Activated naive CD8-positive, alpha-beta T cell treated with anti-CD3 and anti-CD28 coated beads, Interleukin-2, amount 10 ng/mL, durations not matched to agents 7 days and 5 days (primary cell): ENCODE data around the gene GPR161. TPM values are rescaled to one million over a fixed set of nuclear protein-coding genes. Genes with fewer than 3 reads are reported as not detected.

Experiments used
- ATAC-seq: fragments of 150-1000 bp; cut with Tn5 transposase; one replicate; pipeline ENCODE4 v1.10.0; 2021; ENCODE audit warnings: low read depth, moderate library complexity
- POLR2A ChIA-PET: fragments of 350-600 bp; sonication (Branson Sonifier 250); formaldehyde crosslinking; loops from one replicate; lab custom pipeline; 2021; ENCODE audit warnings: antibody characterized with exemption; lab: Charles Lee
- DNase-seq: peaks from one replicate; pipeline ENCODE4 v3.0.0; 2021
- H3K27ac Mint-ChIP-seq: one replicate; pipeline ENCODE4 v1.8.0; 2022; ENCODE audit warnings: mild to moderate bottlenecking, mixed read lengths
- H3K27me3 Mint-ChIP-seq: one replicate; pipeline ENCODE4 v1.8.0; 2022; ENCODE audit warnings: mild to moderate bottlenecking, moderate library complexity, mixed read lengths
- H3K36me3 Mint-ChIP-seq: one replicate; pipeline ENCODE4 v1.8.0; 2021; ENCODE audit warnings: mild to moderate bottlenecking, mixed read lengths
- H3K4me1 Mint-ChIP-seq: one replicate; pipeline ENCODE4 v1.8.0; 2021; ENCODE audit warnings: mixed read lengths
- H3K4me3 Mint-ChIP-seq: one replicate; pipeline ENCODE4 v1.8.0; 2022; ENCODE audit warnings: mild to moderate bottlenecking, moderate library complexity, mixed read lengths
- H3K9me3 Mint-ChIP-seq: one replicate; pipeline ENCODE4 v1.8.0; 2021; ENCODE audit warnings: mixed read lengths
- total RNA-seq, 2 experiments: library from RNA; stranded (reverse); gene quantifications; one replicate each; pipeline ENCODE4 v1.2.3, GENCODE V29; 2021

Gene GPR161
- total RNA-seq, 2 experiments from 2014 or later = 0.20 TPM; not detected in 1

GRCh38 chr1:168112673-168113305 lies 23.9 kb downstream of the GPR161 start:
- no peak for ATAC-seq
- no peak overlapping the region for H3K27ac Mint-ChIP-seq
- no peaks in the 10 kb centered on the region for H3K4me1 Mint-ChIP-seq
- no peak for DNase-seq
- no peaks in the 10 kb centered on the region for H3K9me3 Mint-ChIP-seq
- H3K27me3 Mint-ChIP-seq = peaks cover 8% of the 10 kb centered on the region
- POLR2A ChIA-PET = no interaction called here
- H3K36me3 Mint-ChIP-seq = no peaks in the 10 kb centered on the region
- H3K4me3 Mint-ChIP-seq = no peak overlapping the region

- Mint-ChIP-seq H3K27me3 (peaks cover 4% of the 10 kb centered on the region), H3K27ac (no peak overlapping the region), H3K4me1 (no peaks in the 10 kb centered on the region), H3K9me3 (no peaks in the 10 kb centered on the region), H3K36me3 (no peaks in the 10 kb centered on the region), H3K4me3 (no peak overlapping the region)
- ATAC-seq (no peak), DNase-seq (no peak)
- POLR2A ChIA-PET = interaction anchor here (0.6 kb wide), 1 partner anchor 26 kb away, joined by 3 read pairs; no protein-coding TSS in a partner anchor
Measured at GRCh38 chr1:168110896-168111545, 25.7 kb downstream of the GPR161 start.

DNA sequence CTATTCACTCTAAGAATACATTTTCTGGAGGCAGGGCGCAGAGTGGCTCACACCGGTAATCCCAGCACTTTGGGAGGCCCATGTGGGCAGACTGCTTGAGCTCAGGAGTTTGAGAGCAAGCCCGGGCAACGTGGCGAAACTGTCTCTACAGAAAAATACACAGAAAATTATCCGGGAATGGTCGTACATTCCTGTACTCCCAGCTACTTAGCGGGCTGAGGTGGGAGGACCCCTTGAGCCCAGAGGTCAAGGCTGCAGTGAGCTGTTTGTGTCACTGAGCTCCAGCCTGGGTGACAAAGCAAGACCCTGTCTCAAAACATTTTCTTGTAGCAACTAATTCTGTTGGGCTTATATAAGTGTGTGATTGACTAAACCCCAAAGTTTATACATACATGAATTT lies 30.5 kb downstream of the GPR161 start:
- Mint-ChIP-seq H3K4me1 (no peaks in the 10 kb centered on the region), H3K36me3 (no peaks in the 10 kb centered on the region), H3K9me3 (no peaks in the 10 kb centered on the region), H3K27ac (no peak overlapping the region), H3K4me3 (no peak overlapping the region), H3K27me3 (peaks cover 4% of the 10 kb centered on the region)
- ATAC-seq (no peak), DNase-seq (no peak)
- POLR2A ChIA-PET = no interaction called here

GRCh38 chr1:168105846-168106245 lies 30.9 kb downstream of the GPR161 start:
- H3K9me3 Mint-ChIP-seq = no peaks in the 10 kb centered on the region
- H3K27me3 Mint-ChIP-seq = peaks cover 4% of the 10 kb centered on the region
- H3K4me3 Mint-ChIP-seq = no peak overlapping the region
- DNase-seq (no peak), ATAC-seq (no peak)
- H3K36me3 Mint-ChIP-seq = no peaks in the 10 kb centered on the region
- no peaks in the 10 kb centered on the region for H3K4me1 Mint-ChIP-seq
- POLR2A ChIA-PET = no interaction called here
- H3K27ac Mint-ChIP-seq = no peak overlapping the region

DNA sequence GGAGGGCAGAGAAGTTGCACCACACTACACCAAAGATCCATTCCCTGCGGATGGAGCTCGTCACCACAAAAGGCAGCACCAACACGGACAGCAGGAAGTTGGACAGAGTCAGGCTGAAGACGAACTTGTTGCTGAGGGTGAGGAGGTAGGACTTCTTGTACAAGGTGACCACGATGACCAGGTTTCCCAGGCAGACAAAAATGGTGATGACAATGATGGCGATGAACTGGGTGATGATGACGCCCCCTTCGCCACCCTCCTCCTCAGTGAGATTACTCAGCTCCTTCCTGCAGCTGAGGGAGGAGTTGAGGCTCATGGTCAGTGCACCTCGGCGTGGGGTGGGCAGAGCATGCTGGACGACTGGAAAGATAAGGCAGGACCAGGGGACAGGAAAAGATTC lies 32.2 kb downstream of the GPR161 start:
- no peaks in the 10 kb centered on the region for H3K9me3 Mint-ChIP-seq
- H3K27ac Mint-ChIP-seq = no peak overlapping the region
- no peaks in the 10 kb centered on the region for H3K36me3 Mint-ChIP-seq
- H3K27me3 Mint-ChIP-seq = peaks cover 4% of the 10 kb centered on the region
- ATAC-seq (no peak), DNase-seq (no peak)
- no peaks in the 10 kb centered on the region for H3K4me1 Mint-ChIP-seq
- no peak overlapping the region for H3K4me3 Mint-ChIP-seq
- POLR2A ChIA-PET = no interaction called here

- H3K4me1 Mint-ChIP-seq = no peaks in the 10 kb centered on the region
- no peaks in the 10 kb centered on the region for H3K27me3 Mint-ChIP-seq
- H3K36me3 Mint-ChIP-seq = no peaks in the 10 kb centered on the region
- no peak for ATAC-seq
- H3K9me3 Mint-ChIP-seq = no peaks in the 10 kb centered on the region
- H3K4me3 Mint-ChIP-seq = no peak overlapping the region
- POLR2A ChIA-PET = interaction anchor here (0.8 kb wide), 1 partner anchor 137 kb away, joined by 4 read pairs; no protein-coding TSS in a partner anchor
- no peak for DNase-seq
- H3K27ac Mint-ChIP-seq = no peak overlapping the region
Measured at GRCh38 chr1:168102487-168102886, 34.2 kb downstream of the GPR161 start.

- no peak for ATAC-seq
- H3K27me3 Mint-ChIP-seq = no peaks in the 10 kb centered on the region
- POLR2A ChIA-PET = no interaction called here
Measured at GRCh38 chr1:168101336-168101735, 35.4 kb downstream of the GPR161 start.

GRCh38 chr1:168100315-168101002 lies 36.3 kb downstream of the GPR161 start:
- Mint-ChIP-seq H3K27ac (no peak overlapping the region), H3K36me3 (no peaks in the 10 kb centered on the region), H3K27me3 (no peaks in the 10 kb centered on the region), H3K4me3 (no peak overlapping the region), H3K4me1 (no peaks in the 10 kb centered on the region), H3K9me3 (no peaks in the 10 kb centered on the region)
- POLR2A ChIA-PET = no interaction called here
- DNase-seq (no peak), ATAC-seq (no peak)

More at GRCh38 chr1:168101336-168101735, 35.4 kb downstream of the GPR161 start:
- no peak overlapping the region for H3K4me3 Mint-ChIP-seq
- DNase-seq = no peak
- no peaks in the 10 kb centered on the region for H3K9me3 Mint-ChIP-seq
- no peak overlapping the region for H3K27ac Mint-ChIP-seq
- no peaks in the 10 kb centered on the region for H3K4me1 Mint-ChIP-seq
- no peaks in the 10 kb centered on the region for H3K36me3 Mint-ChIP-seq

DNA sequence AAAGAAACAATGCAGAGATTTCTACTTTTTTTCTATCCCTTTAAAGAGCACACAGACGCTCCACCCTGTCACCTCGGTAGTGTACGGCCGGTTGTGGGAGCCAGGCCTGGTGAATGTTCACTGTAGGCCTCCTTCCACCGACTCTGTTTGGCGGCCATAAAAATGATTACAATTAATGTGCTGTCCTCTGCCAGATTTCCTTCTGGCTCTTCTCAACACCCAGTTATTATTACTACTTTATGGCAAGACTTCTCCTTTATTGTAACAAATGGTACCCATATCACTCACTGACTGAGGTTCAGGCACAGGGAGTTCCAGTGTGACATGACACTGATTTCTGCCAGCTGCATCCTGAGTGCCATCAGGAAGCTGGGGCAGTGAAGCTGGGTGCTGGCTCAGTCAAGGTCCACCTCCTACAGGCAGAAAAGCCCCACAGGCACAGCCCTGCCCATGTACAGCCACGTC lies 37.4 kb downstream of the GPR161 start:
- no peaks in the 10 kb centered on the region for H3K9me3 Mint-ChIP-seq
- H3K27me3 Mint-ChIP-seq = no peaks in the 10 kb centered on the region
- no peak overlapping the region for H3K27ac Mint-ChIP-seq
- POLR2A ChIA-PET = no interaction called here
- DNase-seq (no peak), ATAC-seq (no peak)
- H3K4me3 Mint-ChIP-seq = no peak overlapping the region
- no peaks in the 10 kb centered on the region for H3K4me1 Mint-ChIP-seq
- no peaks in the 10 kb centered on the region for H3K36me3 Mint-ChIP-seq

- DNase-seq (no peak), ATAC-seq (no peak)
- no peaks in the 10 kb centered on the region for H3K36me3 Mint-ChIP-seq
- peaks cover 2% of the 10 kb centered on the region for H3K27me3 Mint-ChIP-seq
- no peak overlapping the region for H3K27ac Mint-ChIP-seq
- POLR2A ChIA-PET = no interaction called here
- no peaks in the 10 kb centered on the region for H3K4me1 Mint-ChIP-seq
- H3K9me3 Mint-ChIP-seq = no peaks in the 10 kb centered on the region
- H3K4me3 Mint-ChIP-seq = no peak overlapping the region
Measured at GRCh38 chr1:168098534-168099320, 38.0 kb downstream of the GPR161 start.

DNA sequence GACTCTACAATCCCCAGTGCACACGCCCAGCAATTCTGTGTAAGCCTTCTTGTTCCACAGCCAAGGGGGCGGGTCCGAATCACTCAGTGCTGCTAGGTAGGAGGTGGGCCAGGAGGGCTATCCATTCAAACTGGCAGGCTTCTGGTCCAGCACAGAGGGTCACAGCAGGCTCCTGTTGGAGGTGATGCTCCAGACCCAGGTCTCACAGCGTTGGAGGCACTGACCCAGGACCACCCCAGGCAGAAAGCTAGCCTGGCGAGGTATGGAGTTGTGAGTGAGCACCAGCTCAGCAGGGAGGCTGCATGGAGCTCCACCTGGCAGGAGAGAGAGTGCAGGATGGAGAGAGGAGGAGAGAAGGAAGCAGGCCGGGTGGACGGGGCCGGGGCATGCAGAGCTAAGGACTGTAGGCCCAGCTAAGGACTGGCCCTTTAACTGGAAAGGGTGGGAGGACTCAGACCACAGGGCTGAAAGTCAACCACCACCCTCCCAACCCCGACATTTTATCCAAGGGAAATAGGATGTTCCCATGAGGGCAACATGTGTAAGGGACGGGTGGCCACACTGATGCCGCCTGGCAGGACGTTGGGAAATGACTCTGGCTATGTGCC lies 38.7 kb downstream of the GPR161 start:
- Mint-ChIP-seq H3K27ac (no peak overlapping the region), H3K9me3 (no peaks in the 10 kb centered on the region), H3K27me3 (peaks cover 2% of the 10 kb centered on the region), H3K4me3 (no peak overlapping the region), H3K36me3 (no peaks in the 10 kb centered on the region), H3K4me1 (no peaks in the 10 kb centered on the region)
- DNase-seq = no peak
- POLR2A ChIA-PET = no interaction called here
- ATAC-seq = no peak

GRCh38 chr1:168096296-168097165 lies 40.2 kb downstream of the GPR161 start:
- Mint-ChIP-seq H3K4me1 (no peaks in the 10 kb centered on the region), H3K27me3 (peaks cover 2% of the 10 kb centered on the region), H3K27ac (no peak overlapping the region), H3K36me3 (no peaks in the 10 kb centered on the region), H3K9me3 (no peaks in the 10 kb centered on the region), H3K4me3 (no peak overlapping the region)
- no peak for ATAC-seq
- POLR2A ChIA-PET = no interaction called here
- no peak for DNase-seq
